ENCODE measurements around the gene KCNQ2.

Gene KCNQ2

DNA sequence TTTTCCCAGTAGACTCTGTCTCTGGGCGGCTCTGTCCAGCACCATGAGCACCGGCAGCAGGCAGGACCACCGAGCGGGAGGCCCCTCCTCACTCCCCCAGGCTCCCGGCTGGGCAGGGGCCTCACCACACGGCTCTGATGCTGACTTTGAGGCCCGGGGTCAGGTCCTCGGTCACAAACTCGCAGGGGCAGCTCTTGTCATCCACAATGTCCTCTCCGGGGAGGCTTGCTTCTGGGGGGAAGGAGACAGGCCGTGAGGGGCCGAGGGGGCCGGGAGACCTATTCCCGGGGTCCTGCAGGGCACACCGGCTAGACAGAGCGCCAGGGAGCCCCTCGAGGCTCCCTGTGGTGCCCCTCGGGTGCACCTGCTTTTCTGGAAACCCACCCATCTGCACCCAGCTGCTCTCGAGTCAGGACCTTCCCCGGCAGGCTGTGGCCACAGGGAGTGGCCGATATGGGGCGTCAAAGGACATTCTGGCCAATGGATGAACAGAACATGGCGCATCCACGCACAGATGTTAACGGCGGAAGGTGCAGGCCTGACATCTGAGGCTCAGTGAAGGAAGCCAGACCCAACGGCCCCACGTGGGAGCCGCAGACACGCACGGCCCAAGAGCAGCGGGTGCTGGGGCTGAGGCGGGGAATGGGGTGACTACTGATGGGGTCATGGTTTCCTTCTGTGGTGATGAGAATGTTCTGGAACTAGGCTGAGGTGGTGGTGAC, 58.3 kb downstream of the KCNQ2 start:
- no peak for DNase-seq

DNA sequence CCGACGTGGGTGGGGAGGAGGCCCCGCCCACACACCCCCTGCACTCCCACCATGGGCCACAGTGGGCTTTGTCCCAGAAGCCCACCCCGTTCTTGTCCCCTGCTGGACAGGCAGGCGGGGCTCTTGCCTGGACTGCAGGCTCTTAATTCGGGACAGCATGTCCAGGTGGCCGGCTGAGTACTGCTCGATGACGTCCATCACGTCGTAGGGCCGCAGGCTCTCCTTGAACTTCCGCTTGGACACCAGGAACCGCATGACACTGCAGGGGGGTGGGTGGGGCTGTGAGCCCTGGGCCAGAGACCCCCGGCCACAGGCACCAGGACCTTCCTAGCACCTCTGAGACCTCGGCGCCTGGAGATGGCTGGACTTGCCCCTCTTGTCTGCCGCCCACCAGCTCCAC, 59.1 kb downstream of the KCNQ2 start:
- DNase-seq: no peak

DNA sequence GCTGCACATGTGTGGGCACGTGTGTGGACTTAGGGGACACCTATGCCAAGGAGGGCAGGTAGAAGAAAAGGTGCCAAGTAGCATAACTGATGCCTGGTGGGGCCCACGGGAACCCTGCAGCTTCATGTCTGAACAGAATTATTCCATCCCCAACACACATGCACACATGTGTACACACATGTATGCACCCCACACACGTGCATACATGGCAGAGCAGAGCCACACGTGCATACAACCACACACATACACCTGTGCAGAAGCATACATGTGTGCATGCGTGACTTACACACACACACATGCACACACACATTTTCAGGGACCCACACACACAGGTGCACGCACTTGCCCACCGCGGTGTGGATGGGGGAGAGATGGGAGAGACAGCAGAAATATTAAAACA, 59.6 kb downstream of the KCNQ2 start:
- DNase-seq: no peak

DNA sequence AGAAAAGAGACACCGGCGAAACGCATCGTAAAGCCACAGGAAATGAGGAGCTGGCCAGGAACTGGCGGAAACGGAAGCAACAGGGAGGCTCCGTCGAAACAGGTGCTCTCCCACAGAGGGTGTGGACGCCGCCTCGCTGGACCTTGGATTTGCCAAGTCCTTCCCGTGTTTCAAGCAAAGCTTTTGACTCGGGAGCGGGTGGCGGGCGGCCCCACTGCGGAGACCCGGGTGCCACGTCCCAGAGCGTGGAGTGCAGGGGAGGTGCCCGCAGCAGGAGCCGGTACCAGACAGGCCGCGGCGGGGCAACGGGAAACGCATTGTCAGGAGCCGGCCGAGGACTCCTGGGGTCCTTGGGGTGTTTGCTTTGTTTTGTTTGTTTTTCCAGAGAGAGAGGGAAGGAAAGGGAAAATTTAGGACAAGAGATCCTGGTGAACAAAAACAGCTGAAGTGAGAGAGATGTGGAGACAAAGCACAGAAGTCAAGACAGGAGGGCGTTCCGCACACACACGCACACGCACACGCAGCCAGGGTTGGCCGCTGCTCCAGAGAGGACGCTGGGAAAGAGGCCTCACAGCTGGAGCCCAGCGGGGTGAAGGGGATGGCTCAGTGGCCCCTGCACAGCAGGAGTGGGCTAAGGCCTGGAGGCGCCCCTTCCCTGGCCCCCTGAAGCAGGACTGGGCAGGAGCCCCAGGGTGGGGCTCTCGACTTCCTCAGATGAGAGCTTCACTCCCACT, 60.4 kb downstream of the KCNQ2 start:
- DNase-seq: no peak

DNA sequence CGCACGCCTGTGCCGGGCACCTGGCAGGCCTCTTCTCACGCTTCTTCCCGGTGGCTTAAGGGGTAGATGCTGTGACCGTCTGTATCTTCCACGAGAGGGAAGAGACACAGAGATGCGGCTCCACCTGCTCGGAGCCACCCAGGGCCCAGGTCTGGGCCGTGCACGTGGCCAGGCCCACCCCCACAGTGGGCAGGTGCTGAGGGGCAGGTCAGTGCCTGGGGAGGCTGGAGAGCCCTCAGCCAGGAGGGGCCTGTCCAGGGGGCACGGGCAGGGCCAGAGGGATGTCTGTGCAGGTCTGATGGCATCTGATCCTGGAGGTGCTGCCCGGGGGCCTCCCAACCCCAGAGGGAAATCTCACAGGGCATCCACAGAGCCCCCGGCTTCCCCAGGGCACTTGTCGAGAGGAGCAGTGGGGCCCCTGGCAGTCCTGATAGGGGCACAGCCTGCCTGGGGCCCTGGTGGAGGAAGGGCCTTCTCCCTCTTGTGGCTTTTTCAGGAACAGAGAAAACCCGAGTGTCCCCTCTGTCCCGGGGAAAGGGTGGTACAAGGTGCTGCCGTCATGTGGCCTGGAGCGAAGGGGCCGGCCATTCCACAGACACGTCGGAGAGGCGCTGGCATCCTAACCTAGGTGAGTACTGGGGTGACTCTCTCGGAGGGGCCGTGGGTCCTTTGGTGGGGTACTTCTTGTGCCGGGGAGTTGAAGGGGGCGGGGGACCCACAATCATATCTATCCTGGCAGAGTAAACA, 61.1 kb downstream of the KCNQ2 start:
- DNase-seq: no peak

DNA sequence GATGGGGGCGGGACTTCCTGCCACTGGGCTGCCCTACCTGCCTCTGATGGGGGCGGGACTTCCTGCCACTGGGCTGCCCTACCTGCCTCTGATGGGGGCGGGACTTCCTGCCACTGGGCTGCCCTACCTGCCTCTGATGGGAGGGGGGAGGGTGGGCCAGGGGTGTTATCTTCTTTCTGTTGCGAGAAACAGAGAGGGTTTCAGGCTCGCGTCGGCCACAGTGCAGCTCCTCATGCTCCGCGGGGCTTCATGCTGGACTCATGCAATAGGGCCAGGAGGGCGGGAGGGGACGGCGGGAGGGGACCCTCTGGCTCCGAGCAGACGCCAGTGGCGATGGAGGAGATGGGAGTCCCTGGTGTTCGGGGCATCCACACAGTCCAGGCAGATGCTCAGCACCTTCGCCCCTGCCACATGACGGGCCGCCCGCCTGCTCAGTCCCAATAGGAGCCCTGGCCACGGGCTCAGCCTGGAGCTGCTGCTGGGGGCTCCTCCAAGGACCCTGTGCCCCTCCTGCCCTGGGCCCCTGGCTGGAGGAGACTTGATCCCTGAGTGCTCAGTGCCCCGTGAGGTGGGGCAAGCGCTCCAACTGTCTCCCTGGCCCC, 62.5 kb downstream of the KCNQ2 start:
- no peak for DNase-seq

DNA sequence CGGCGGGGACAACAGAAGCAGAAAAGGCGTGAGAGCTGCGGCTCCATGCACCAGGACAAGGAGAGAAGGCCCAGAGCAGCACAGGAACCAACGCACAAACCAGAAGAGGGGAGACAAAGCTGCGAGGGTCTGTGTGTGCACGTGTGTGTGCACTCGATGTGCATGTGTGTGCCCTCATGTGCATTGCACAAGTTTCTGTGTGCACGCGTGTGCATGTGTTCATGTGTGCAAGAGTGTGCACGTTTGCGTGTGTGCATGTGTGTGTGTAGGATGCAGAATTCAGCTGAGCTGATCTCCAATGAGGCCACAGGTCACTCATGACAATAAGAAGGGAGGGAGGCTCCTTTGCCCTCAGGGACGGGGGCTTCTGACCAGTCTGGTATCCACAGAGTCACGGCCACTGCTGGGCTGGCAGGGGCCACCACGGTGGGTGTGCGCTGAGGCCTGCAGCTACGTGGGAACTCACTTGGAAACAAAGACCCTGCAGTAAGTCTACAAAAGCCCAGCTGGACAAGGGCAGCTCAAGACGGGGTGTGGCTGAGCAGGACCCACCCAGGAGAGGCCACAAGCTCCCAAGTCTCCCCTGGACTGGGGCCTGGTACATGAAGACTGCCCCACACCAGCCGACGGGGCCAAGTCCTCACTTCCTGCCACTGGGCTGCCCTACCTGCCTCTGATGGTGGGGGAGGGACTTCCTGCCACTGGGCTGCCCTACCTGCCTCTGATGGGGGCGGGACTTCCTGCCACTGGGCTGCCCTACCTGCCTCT, 63.2 kb downstream of the KCNQ2 start:
- DNase-seq: no peak

DNA sequence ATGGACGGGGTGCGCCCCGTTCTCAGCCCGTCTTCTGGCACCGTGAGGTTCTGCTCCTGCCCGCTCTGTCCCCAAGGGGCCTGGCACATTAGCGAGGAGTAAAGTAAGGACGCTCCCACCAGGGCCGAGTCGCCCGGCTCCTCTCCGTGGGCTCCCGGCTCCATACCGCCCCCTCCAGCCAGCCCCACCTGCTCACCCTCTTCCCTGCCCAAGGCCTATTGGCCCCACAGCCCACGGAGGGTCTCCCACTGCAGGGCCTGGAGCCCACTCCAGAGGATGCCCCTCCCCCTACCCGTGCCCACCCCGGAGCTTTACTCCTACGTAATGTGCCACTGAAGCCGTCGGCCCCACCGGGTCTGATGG, 63.8 kb downstream of the KCNQ2 start:
- DNase-seq: no peak

DNA sequence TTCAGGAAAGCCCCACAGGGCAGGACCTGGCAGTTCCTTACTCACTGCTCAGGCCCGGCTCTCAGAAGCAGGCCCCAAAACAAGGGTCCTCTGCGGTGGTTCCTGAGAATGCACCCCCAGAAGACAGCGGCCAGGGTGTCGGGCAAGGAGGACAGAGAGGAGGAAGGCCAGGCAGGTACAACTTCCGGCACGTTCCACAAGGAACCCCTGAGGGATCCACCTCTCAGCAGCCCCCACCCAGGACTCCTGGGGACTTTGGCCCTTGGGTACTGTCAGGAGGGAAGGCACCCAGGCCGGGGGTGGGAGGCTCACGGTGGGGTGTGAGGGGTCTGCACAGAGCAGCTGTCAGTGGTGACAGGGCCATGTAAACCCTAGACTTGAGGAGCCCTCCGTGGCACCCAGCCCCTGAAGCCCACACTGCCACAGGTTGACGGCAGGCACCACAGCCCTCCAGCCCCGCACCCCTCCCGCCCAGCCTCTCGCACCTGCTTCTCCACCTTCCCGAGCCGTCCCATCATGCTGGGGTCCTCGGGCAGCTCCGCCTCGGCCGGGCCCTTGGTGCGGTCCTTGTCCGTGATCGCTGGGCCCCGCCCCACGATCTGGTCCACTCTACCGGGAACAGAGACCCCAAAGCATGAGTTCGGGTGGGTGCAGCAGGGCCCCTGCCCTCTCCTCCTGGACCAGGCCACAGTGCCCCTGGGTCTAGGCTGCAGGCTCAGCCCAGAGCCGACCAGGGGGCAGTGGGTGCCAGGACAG, 64.3 kb downstream of the KCNQ2 start:
- DNase-seq: no peak

DNA sequence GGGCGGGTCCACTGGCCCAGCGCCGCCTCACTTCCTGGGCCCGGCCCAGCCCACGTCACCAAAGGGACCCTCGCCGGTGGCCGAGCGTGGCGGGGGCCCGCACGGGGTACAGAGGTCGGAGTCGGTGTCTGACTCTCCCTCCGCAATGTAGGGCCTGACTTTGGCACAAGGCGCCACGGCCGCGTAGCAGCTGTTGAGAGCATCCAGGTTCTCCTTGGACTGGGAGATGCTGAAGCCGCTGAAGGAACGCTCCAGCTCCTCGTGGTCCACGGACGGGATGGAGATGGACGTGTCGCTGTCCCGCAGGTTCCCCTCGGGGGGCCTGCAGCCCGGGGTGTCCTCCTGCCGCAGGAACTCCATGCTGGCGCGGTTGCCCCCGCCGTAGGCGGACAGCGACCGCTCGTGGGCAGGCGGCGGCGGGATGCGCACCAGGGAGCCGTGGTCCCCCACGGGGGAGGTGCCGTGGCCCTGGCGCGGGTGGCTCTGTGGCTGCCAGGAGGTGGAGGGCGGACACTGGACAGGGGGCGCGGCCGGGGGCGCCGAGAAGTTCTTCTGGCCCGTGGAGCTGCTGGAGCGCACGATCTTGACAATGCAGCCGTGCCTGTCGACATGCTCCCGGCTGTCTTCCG, 65.7 kb downstream of the KCNQ2 start:
- DNase-seq: no peak

DNA sequence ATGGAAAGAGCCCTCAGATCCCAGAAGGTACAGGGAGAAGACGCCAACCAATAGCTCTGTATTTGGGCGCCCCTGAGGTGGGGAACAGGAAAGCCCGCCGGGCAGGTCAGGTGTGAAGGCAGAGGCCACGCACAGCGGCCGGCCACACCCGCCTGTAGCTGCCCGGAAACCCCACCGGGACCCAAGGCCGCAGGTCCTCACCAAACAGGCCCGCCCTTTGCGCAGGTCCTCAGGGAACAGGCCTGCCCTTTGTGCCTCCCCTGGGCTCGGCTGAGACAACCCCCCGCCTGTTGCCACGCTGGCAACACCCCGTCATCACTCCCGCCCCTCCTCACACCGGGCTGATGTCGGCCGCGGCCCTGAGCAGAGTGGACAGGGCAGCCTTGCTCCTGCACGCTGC, 66.4 kb downstream of the KCNQ2 start:
- no peak for DNase-seq

DNA sequence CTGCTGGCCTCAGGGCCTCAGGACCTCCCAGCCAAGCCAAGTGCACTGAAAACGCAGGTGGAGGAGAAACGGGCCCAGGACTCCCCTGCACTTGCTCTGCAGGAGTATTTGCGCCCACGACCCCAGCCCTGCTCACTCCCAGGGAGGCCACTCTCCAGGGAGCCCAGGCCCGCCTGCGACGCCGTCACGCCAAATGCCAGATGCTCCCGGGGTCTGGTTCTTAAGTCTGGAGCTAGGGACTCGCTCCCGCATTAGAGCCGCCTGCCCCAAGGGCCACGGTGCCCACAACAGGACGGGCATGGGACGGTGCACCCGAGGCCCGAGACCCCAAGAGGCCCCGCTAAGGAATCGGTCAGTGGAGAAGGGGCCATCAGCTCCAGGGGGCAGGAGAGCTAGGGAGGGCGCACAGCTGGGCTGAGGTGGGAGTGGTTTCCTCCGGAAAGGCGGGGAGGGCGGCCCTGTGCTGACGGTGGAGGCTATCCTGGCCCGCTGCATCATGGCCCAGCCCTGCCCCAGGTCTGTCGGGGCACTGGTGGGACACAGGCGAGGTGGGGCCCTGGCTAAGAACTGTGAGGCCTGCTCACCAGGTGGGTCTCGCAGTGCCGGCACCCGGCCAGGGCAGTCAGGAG, 67.2 kb downstream of the KCNQ2 start:
- DNase-seq: no peak

DNA sequence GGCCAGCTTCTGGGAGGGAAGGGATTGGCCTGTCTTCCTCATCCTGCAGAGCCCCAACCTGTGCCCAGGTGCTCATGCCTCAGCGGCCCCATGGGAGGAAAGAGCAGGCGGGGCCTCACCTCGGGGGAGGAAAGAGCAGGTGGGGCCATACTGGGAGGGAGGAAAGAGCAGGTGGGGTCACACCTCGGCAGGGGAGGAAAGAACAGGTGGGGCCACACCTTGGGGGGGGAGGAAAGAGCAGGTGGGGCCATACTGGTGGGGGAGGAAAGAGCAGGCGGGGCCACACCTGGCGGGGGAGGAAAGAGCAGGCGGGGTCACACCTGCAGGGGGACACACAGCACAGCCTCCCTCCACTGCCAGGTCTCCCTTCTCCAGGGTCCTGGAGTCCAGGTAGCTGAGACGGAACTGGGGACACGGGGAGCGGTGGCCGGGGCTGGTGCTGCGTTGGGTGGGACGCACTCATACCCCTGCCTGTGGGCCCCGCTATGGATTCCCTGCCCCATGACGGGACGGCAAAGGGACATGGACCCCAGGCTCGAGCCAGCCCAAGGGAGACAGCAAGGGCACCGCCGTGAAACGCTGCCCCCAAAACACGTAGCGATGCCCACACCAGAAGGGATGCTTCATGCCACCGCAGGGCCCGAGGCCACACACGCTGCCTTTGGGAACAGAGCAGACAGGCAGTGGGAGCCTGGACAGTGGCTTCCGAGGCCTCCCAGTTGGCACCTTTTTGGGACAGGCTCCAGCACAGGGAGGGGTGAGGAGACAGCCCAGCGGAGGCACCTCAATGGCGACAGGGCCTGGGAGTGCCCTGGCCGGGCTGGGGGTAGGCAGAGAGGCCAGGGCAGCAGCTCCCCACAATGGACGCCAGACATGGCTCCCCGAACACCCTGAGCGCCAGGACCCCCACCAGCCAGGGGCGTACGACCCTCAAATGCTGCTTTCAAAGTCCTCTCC, 68.0 kb downstream of the KCNQ2 start:
- no peak for DNase-seq

DNA sequence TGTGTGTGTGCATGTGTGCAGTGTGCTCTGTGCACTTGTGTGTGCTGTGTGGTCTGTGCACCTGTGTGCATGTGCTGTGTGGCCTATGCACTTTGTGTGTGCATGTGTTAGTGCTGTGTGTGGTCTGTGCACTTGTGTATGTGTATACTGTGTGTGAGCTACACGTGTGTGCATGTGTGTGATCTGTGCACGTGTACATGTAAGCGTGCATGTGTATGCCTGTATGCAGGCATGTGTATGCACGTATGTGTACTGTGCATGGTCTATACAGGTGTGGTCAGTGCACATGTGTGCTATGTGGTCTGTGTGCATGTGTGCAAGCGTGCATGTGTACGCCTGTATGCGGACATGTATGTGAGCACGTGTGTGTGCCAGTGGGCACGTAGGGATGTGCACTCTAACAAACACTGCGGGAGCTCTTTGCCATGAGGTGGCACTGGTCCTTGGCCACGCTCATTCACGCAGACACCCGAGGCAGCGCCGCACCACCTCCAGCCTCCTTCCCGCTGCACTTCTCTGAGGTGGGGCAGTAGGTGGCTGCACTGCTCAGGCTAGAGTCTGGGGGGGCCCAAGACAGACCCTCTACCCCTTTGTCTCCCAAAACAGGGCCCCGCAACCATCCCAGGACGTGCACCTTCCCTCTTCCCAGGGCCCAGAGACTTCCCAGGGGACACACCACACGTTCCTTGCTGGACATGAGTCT, 68.9 kb downstream of the KCNQ2 start:
- no peak for DNase-seq

DNA sequence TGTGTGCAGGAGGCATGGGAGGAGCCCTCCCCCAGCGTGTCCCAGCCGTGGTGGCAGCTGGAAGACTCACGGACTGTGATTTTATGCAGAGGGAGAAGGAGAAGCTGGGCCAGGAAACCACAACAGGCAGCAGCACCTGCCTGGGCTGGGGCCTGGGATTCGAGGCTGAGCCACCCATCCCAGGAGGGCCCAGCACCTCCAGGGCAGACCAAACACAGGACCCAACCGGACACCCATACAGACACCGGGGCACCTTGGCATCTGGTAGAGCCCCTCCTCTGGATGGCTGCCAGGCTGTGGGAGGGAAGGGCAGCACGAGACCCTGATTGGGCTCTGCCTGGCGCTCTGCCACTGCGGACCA, 69.6 kb downstream of the KCNQ2 start:
- DNase-seq: no peak

DNA sequence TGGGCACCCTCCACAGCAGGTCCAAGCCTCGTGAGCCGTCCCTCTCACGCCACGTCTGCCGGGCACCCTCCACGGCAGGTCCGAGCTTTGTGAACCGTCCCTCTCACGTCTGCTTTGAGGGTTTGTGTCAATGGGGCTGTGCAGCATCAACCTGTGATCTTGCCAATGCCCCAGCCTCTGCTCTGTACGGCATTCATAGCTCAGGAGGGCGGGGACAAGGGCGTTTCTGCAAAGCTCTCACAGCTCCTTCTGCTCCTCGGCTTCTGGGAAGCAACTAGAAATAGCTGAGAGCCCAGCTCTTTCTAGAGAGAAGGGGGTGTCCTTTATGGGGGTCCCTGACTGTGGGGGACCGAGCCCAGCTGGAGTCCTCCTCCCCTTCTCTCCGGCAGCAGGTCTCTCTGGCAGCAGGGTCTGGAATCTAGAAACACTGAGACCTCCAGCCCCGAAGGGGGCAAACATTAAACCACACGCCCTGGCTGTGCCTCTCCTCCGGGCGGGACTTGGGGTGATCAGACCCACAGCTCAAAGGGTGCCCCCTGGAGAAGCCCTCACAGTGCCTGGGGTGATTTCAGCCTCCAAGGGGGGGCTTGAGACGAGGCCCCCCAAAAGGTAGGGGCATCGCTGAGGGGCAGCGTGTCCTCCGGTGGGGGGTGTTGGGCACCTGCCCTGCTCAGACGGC, 70.1 kb downstream of the KCNQ2 start:
- DNase-seq: peak; percentile 22

DNA sequence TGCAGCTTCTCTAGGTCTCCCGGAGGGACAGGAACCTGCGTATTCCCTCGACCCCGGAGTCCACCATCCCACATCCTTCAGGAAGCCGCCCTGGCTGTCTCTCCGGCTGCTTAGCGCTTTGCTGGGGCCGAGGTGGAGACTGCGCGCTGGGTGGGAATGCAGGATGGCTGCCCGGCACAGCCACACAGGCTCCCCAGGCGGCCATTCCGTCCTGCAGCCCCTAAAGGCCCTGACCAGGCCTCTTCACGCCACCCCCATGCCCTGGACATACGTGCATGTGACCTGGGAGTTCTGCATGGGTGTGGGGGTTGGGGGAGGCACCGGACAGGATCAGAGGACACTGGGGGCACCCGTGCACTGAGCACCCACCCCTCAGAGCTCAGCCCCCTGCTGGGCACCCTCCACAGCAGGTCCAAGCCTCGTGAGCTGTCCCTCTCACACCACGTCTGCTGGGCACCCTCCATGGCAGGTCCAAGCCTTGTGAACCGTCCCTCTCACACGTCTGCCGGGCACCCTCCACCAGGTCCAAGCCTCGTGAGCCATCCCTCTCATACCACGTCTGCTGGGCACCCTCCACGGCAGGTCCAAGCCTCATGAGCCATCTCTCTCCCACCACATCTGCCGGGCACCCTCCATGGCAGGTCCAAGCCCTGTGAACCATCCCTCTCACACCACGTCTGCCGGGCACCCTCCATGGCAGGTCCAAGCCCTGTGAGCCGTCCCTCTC, 70.9 kb downstream of the KCNQ2 start:
- DNase-seq: no peak
